Amniotic epithelial cell (primary cell): ENCODE results near the gene RBMS1.

Experiments
- DNase-seq: peaks from one replicate; pipeline ENCODE4 v3.0.0-alpha.2; 2010; ENCODE audit warnings: low read depth

The RBMS1 gene

DNA sequence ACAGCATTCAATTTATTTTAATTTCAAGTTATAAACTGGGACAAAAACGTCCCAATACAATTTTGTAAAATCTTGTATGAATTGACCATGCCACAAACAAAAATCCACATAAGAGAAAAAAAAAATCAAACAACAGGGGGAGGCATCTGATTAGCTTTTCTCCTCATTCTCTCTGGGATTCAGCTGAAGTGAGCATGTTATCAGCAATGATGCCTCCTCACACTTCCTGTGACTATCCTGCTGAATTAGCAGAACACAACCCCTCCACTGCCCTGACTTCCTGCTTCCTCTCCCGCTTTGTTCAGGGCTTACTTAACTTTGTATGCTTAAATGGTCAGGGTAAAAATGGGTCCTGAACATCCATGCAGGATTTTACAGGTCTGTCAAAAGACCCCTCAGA lies 161.3 kb downstream of the RBMS1 start:
- DNase-seq = peak; percentile 69

GRCh38 chr2:160331258-160332025 lies 162.2 kb downstream of the RBMS1 start:
- no peak for DNase-seq

DNA sequence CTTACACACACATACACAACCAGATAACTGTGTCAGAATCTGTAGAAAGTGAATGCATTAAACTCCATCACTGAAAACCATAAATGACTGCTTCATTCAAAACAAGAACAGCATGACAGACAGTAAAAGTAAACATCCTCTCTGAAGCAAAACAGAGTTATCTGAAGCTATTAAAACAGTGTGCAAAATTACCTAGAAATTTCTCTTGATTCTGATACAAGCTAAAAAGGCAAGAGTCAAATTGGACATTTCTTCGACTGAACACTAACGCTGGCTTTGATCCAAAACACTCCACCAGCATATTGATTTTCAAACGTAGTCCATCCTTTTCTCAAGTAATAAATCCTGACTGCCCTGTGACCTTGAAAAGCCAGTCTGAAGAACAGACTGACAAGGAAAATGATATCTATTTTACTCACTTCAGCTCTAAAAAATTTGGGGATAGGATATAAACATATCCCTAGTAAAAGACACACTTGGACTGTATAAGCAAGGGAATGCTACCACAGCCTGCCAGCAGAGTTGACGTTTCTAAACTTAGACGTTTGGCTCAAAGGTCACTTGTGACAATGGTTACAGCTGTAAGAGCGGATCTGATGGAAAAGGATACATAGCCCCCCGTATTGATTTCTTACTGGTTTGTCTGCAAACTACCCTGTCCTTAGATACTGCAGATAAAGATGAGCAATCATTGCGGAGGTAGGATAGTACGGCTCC lies 164.6 kb downstream of the RBMS1 start:
- DNase-seq = no peak

GRCh38 chr2:160326786-160327185 lies 166.8 kb downstream of the RBMS1 start:
- no peak for DNase-seq

GRCh38 chr2:160325418-160325817 lies 168.2 kb downstream of the RBMS1 start:
- no peak for DNase-seq

- DNase-seq = no peak
Observed at GRCh38 chr2:160324917-160325316, 168.7 kb downstream of the RBMS1 start.

DNA sequence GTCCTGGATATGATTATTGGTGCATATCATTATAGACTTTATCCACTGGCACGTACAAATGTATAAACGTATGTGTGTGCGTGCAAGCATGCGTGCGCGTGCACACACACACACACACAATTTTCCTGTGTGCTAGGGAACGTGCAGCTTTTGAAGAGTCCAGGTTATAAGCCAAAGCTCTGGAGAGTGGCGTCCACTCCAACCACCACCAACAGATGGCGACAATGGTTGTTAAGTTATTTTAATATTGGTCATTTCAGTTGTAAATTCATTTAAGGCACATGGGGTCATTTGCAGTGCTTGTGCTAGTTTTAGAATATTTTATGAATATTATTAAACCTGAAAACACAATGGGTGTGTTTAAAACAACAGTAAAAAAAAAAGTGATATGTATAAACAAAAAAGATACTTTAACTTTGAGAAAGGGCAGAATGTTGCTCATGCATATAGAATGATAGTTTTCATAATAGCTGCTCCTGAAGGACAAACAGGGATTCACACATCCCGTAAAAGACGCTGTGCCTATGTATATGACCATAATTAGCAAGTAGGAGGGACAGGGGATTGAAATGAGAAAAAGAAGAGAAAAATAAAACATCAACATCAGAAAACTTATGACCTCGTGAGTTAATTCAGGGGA lies 169.3 kb downstream of the RBMS1 start:
- DNase-seq = peak; percentile 52

- DNase-seq = peak; percentile 42
Observed at GRCh38 chr2:160322320-160322719, 171.3 kb downstream of the RBMS1 start.

- DNase-seq = peak; percentile 45
Observed at GRCh38 chr2:160321006-160321405, 172.6 kb downstream of the RBMS1 start.

DNA sequence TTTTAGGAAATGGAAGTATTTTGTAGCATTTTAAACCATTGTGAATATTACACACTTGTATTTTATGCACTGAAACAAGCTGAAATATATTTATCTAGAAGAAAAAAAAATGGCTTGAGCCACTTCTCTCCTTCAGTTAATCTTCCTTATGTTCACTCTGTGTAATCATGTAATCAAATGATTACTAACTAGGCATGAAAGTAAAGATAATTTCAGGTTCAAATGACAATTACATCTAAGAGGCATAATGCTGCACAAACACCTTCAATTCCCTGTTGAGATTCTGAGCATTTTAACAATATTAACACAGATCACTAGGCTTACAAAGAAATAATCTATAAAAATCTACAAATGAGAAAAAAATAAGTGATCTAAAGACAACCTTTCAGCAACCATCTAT lies 173.9 kb downstream of the RBMS1 start:
- DNase-seq = no peak

- no peak for DNase-seq
Observed at GRCh38 chr2:160318218-160318617, 175.4 kb downstream of the RBMS1 start.

- DNase-seq = no peak
Observed at GRCh38 chr2:160317181-160318099, 176.2 kb downstream of the RBMS1 start.

- DNase-seq = no peak
Observed at GRCh38 chr2:160315337-160315736, 178.3 kb downstream of the RBMS1 start.

DNA sequence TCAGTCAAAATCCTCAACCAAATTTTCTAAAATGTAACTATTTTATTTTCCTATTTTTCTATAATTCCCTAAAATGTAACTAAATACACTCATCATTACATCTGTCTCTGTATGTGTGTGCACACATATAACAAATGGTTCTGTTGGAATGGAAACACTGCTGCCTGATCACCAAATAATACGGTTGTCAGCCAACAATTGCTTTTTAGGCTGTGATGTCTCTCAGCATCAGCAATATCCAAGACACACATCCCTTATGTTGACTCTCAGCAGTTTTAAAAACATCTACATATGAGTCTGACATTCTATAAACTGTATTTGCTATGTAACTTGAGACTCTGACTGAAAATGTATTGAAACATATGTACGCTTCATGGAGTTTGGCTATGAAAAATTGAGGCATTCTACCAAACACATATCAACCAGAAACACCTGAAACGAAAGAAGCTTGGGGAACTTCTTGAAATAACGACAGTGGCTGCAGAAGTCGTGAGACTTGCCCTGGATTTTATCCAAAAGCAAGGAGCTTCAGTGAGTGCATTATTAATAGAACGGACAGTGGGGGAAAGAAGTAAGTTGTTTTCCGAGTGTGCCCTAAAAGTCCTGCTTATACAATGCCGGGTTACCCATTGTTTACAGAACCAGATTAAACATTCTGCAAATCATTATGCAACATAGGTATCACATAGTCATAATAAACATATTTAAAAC lies 183.3 kb downstream of the RBMS1 start:
- no peak for DNase-seq

GRCh38 chr2:160309585-160309984 lies 184.0 kb downstream of the RBMS1 start:
- DNase-seq = no peak

DNA sequence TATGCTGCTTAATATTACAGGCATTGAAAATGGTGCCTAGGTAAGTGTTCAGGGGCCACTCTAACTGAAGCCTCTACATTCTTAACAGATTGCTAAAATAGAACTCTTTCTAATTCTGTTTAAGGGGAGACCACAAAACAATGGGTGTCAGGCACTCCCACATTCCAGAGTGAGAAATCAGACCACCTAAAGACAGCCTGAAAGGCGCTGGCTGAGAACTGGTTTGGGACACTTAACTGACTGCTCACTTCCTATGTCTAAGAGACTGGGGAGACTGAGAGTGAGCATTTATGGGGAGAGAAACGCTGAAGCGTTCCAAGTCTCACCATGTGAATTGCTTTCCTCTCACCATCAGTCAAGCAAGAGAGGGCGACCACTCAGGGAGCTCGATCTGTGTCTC lies 184.7 kb downstream of the RBMS1 start:
- DNase-seq = peak; percentile 54

DNA sequence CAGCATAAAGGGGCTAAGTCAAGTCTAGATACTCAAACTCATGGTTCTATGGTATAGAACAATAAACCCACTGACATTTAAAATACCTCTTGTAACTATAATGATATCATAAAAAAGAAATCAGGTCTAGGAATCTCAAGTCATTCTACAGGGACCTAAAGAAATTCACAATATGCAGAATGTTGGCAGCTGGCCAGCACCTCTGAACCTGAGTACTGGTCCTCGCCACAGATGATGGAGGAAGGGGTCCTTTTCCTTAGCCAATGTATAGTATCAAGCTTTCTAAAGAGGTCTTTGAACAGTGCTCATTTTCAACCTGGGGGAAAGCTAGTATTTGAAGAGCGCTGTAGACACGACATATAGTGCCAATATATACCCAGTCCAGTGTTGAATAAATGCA lies 185.1 kb downstream of the RBMS1 start:
- no peak for DNase-seq

DNA sequence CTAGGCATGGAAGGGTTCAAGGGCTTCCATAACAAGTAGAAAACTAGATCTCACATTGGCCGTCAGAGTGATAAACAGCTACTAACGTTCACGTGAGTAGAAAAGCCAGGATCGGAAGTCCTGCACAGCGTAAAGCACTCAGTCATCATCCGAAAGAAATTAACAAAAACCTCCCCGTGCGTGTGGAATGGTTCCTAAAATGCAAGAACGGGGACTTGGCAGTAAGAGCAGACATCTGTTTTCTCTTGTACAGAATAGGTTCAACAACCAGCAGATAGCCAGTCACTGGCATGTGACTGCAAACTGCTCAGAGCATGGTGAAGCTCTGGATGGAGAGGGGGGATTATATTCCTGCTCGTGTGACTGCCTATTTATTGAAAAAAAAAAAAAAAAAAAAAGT lies 186.6 kb downstream of the RBMS1 start:
- no peak for DNase-seq

GRCh38 chr2:160305081-160305750 lies 188.4 kb downstream of the RBMS1 start:
- DNase-seq = peak; percentile 87

DNA sequence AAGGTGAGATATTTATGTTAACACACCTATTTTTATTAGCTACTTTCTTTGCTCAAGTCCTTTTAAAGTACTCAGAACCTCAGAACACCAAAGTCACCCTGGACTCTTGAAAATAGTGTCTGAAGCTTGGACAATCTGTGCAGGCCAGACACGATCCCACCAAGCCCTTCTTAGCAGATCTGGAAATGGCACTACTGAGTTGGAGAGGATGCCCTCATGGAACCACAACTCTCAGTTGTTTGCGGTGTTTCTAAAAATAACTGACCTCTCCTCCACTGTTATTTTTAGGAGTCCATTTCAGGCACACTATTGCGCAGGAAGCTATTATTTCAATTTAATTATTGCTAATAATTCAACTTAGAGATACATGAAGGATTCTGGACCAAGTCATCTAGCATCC lies 190.1 kb downstream of the RBMS1 start:
- no peak for DNase-seq

GRCh38 chr2:160303076-160303475 lies 190.5 kb downstream of the RBMS1 start:
- no peak for DNase-seq
